PC-3 (cell line): ENCODE measurements around the gene CEACAM4. TPM values are rescaled to one million over a fixed set of nuclear protein-coding genes. Genes with fewer than 3 reads are reported as not detected.

ENCODE experiments used
- ATAC-seq: fragments of 200-7000 bp; cut with Tn5 transposase; 2 replicates; pipeline ENCODE4 v1.9.1; 2020; ENCODE audit warnings: mild to moderate bottlenecking, moderate library complexity
- BruUV-seq: library from RNA; stranded (reverse); fragments of 400-500 nt; replicated peaks from 2 replicates; lab custom pipeline; 2021; lab: Mats Ljungman, UMichigan
- CTCF ChIA-PET: fragments of 300-600 bp; sonication (Branson Sonifier 250); formaldehyde crosslinking; loops from one replicate; lab custom pipeline; 2022; ENCODE audit warnings: antibody characterized with exemption; lab: Charles Lee
- POLR2A ChIA-PET: fragments of 300-600 bp; sonication (Branson Sonifier 250); formaldehyde crosslinking; loops from one replicate; lab custom pipeline; 2022; ENCODE audit warnings: antibody characterized with exemption; ENCODE audit not compliant: unreplicated experiment; lab: Charles Lee
- DNase-seq: peaks from one replicate; pipeline ENCODE4 v3.0.0-alpha.2; 2015
- H2AFZ ChIP-seq: fragments of 300-600 bp; sonication (generic); 2 replicates; pipeline ENCODE4 v1.6.0; 2016; ENCODE audit warnings: antibody characterized with exemption, low read length
- H3F3A ChIP-seq: fragments of 300-600 bp; sonication (generic); one replicate; pipeline ENCODE4 v1.6.0; 2017; ENCODE audit warnings: antibody characterized with exemption, low read length, control low read depth, mild to moderate bottlenecking; ENCODE audit not compliant: unreplicated experiment
- H3K27ac ChIP-seq: fragments of 300-600 bp; sonication (generic); 2 replicates; pipeline ENCODE4 v1.5.1; 2016; ENCODE audit warnings: mild to moderate bottlenecking, low read length
- H3K27me3 ChIP-seq: fragments of 300-600 bp; sonication (generic); 2 replicates; pipeline ENCODE4 v1.6.1; 2016; ENCODE audit warnings: low read length, mixed read lengths
- H3K36me3 ChIP-seq: fragments of 300-600 bp; sonication (generic); 2 replicates; pipeline ENCODE4 v1.6.1; 2016; ENCODE audit warnings: low read depth, mixed run types, low read length, mixed read lengths
- H3K4me1 ChIP-seq: fragments of 300-600 bp; sonication (generic); 2 replicates; pipeline ENCODE4 v1.5.1; 2016; ENCODE audit warnings: low read length; ENCODE audit not compliant: insufficient read depth
- H3K4me2 ChIP-seq: fragments of 300-600 bp; sonication (generic); 2 replicates; pipeline ENCODE4 v1.6.0; 2016; ENCODE audit warnings: low read length
- H3K4me3 ChIP-seq: fragments of 300-600 bp; sonication (generic); 2 replicates; pipeline ENCODE4 v1.5.1; 2016; ENCODE audit warnings: mild to moderate bottlenecking, low read length, mixed read lengths
- H3K79me2 ChIP-seq: fragments of 300-600 bp; sonication (generic); 2 replicates; pipeline ENCODE4 v1.6.1; 2017; ENCODE audit warnings: low read length, mixed read lengths
- H3K9ac ChIP-seq: fragments of 300-600 bp; sonication (generic); 2 replicates; pipeline ENCODE4 v1.6.0; 2016; ENCODE audit warnings: mild to moderate bottlenecking, low read length
- H3K9me2 ChIP-seq: fragments of 300-600 bp; sonication (generic); replicated peaks from 2 replicates; pipeline ENCODE4 v1.6.1; 2016; ENCODE audit warnings: mixed run types, low read length, mixed read lengths
- H3K9me3 ChIP-seq: fragments of 300-600 bp; sonication (generic); 2 replicates; pipeline ENCODE4 v1.6.1; 2016; ENCODE audit warnings: low read length, mixed read lengths
- H4K20me1 ChIP-seq: fragments of 300-600 bp; sonication (generic); 2 replicates; pipeline ENCODE4 v1.6.1; 2016; ENCODE audit warnings: low read length, mixed read lengths
- EZH2 ChIP-seq: fragments of 300-600 bp; sonication (generic); IDR thresholded peaks from one replicate; pipeline ENCODE4 v1.6.1; 2017; ENCODE audit warnings: antibody characterized with exemption, mild to moderate bottlenecking, low read length; ENCODE audit not compliant: unreplicated experiment
- EZH2phosphoT487 ChIP-seq: fragments of 300-600 bp; sonication (generic); IDR thresholded peaks from 2 replicates; pipeline ENCODE4 v1.6.1; 2018; ENCODE audit warnings: mild to moderate bottlenecking, antibody characterized with exemption, low read length, borderline replicate concordance
- intact Hi-C: fragments of 100-400 bp; cut with micrococcal nuclease; formaldehyde crosslinking; loops from 2 replicates; pipeline ENCODE4 v1.9.0; 2023
- total RNA-seq: library from RNA; depleted of rRNA; stranded (reverse); fragments of >200 nt; gene quantifications from 2 replicates; pipeline ENCODE4 v1.2.3, GENCODE V29; 2014
- TF ChIP-seq, protein P1 (sequence below): fragments of 300-600 bp; sonication (generic); conservative IDR thresholded peaks from 2 replicates; pipeline ENCODE4 v1.5.1; 2017; ENCODE audit warnings: antibody characterized with exemption, low read depth, mild to moderate bottlenecking, low read length

CEACAM4 gene
- total RNA-seq, 1 experiment from 2014 or later: not detected

DNA sequence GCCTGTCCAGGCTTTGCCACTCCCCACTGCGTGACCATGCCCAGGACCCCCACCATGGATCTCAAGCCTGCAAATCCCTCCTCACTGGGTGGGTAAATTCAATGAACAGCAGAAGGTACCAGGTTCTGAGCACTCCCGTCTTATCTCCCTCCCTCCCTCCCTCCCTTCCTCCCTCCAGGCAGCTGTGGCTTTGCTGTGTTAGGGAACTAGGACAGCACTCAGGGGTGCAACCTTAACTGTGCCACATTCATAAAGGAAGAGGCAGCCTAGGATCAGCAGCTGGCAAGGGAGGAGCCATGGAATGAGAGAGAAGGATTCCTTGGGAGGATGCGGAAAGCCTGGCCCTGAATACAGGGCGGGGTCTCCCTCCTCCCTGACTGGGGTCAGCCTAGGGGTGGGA, 5.6 kb downstream of the CEACAM4 start:
- H3K9me3 ChIP-seq: no peaks in the 10 kb centered on the region
- no peaks in the 10 kb centered on the region for H3K9me2 ChIP-seq
- no peaks in the 10 kb centered on the region for H4K20me1 ChIP-seq
- H3K9ac ChIP-seq: no peak overlapping the region
- H3K79me2 ChIP-seq: no peaks in the 10 kb centered on the region
- intact Hi-C loops: no loop called here
- H3K27ac ChIP-seq: no peak overlapping the region
- no TSS peak for BruUV-seq
- H3K27me3 ChIP-seq: peaks cover 21% of the 10 kb centered on the region
- POLR2A ChIA-PET: no interaction called here
- H3K4me3 ChIP-seq: no peak overlapping the region
- TF ChIP-seq EZH2phosphoT487 (no peak), EZH2 (no peak)
- TF ChIP-seq, protein P1, sequence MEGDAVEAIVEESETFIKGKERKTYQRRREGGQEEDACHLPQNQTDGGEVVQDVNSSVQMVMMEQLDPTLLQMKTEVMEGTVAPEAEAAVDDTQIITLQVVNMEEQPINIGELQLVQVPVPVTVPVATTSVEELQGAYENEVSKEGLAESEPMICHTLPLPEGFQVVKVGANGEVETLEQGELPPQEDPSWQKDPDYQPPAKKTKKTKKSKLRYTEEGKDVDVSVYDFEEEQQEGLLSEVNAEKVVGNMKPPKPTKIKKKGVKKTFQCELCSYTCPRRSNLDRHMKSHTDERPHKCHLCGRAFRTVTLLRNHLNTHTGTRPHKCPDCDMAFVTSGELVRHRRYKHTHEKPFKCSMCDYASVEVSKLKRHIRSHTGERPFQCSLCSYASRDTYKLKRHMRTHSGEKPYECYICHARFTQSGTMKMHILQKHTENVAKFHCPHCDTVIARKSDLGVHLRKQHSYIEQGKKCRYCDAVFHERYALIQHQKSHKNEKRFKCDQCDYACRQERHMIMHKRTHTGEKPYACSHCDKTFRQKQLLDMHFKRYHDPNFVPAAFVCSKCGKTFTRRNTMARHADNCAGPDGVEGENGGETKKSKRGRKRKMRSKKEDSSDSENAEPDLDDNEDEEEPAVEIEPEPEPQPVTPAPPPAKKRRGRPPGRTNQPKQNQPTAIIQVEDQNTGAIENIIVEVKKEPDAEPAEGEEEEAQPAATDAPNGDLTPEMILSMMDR: no peak
- H2AFZ ChIP-seq: no peak overlapping the region
- H3K4me2 ChIP-seq: no peak overlapping the region
- H3K36me3 ChIP-seq: no peaks in the 10 kb centered on the region
- ATAC-seq (no peak), DNase-seq (no peak)
- no peaks in the 10 kb centered on the region for H3F3A ChIP-seq
- CTCF ChIA-PET: no interaction called here
- no peaks in the 10 kb centered on the region for H3K4me1 ChIP-seq

DNA sequence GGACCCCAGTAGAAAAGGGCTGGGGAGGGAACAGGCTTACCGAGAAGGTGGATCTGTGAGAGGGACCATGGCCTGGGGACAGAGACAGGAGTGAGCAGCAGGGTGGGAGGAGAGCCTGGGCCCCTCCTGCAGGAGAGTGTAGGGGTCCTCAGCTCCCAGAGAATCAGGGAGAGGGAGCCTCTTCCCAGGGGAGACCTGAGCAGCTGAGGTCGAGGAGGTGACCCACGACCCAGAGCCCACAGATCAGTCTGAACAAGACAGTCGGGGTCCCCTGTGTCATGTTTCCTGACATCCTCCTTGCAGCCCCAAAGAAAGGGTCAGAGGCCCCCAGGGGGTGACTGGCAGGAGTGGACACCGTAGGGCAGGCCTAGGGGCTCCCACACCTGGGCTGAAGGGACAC, 6.7 kb downstream of the CEACAM4 start:
- H3K27me3 ChIP-seq: peaks cover 21% of the 10 kb centered on the region
- H3F3A ChIP-seq: no peaks in the 10 kb centered on the region
- no peaks in the 10 kb centered on the region for H4K20me1 ChIP-seq
- H3K9me2 ChIP-seq: no peaks in the 10 kb centered on the region
- no peak overlapping the region for H3K4me2 ChIP-seq
- H3K4me3 ChIP-seq: no peak overlapping the region
- BruUV-seq: no TSS peak
- CTCF ChIA-PET: no interaction called here
- H3K4me1 ChIP-seq: no peaks in the 10 kb centered on the region
- no peak for ATAC-seq
- no peaks in the 10 kb centered on the region for H3K36me3 ChIP-seq
- H3K27ac ChIP-seq: no peak overlapping the region
- H3K9ac ChIP-seq: no peak overlapping the region
- TF ChIP-seq, protein P1: no peak
- TF ChIP-seq EZH2phosphoT487 (no peak), EZH2 (no peak)
- no peaks in the 10 kb centered on the region for H3K79me2 ChIP-seq
- no peak for DNase-seq
- intact Hi-C loops: no loop called here
- no peaks in the 10 kb centered on the region for H3K9me3 ChIP-seq
- H2AFZ ChIP-seq: no peak overlapping the region
- POLR2A ChIA-PET: no interaction called here

DNA sequence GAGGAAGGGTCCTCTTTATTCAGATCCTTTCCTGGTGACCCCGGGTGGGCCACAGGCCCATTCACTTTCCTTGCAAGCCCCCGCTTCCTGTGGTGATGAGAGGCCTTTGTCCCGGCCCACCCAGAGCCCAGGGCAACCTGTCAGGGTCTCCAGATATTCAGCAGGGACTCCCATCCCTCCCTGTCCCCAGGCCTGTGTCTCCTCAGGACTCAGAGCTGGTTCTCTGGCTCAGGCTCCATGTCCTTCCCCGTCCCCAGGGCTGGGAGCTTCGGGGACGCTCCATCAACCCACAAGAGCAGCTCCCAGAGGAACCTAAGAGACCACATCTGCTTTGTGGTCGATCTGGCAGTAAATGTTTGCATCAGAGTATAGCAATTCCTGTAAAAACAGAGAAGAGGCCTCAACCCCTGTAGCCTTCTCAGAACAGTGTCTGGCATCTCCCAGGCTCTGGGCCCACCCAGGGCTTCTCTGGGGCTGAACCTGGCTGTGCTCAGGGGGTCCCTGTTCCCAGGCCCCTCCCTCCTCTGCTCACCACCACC, 7.8 kb downstream of the CEACAM4 start:
- no peak for ATAC-seq
- CTCF ChIA-PET: no interaction called here
- peaks cover 13% of the 10 kb centered on the region for H3K27me3 ChIP-seq

More for the DNA sequence above, 7.8 kb downstream of the CEACAM4 start:
- Histone ChIP-seq H3K4me3 (no peak overlapping the region), H3K79me2 (no peaks in the 10 kb centered on the region), H2AFZ (no peak overlapping the region), H3K9ac (no peak overlapping the region), H3K9me2 (no peaks in the 10 kb centered on the region), H3K4me2 (no peak overlapping the region), H3K36me3 (no peaks in the 10 kb centered on the region), H3K4me1 (no peaks in the 10 kb centered on the region), H4K20me1 (no peaks in the 10 kb centered on the region), H3K27ac (no peak overlapping the region), H3K9me3 (no peaks in the 10 kb centered on the region), H3F3A (no peaks in the 10 kb centered on the region)
- TF ChIP-seq EZH2: no peak
- TF ChIP-seq, protein P1: no peak
- no peak for TF ChIP-seq EZH2phosphoT487
- POLR2A ChIA-PET: no interaction called here
- DNase-seq: no peak
- intact Hi-C loops: no loop called here
- BruUV-seq: no TSS peak
